A549 treated with DMSO at 1 μM for 4 hours (cell line): Measurements from ENCODE around the gene INSYN2B. TPM values are rescaled to one million over a fixed set of nuclear protein-coding genes. Genes with fewer than 3 reads are reported as not detected.

ENCODE experiments used
- total RNA-seq: library from RNA; stranded (reverse); fragments of 200-300 nt; extraction: Qiagen RNA extraction; gene quantifications from 5 replicates; pipeline ENCODE4 v1.2.3, GENCODE V29; 2022; ENCODE audit warnings: low read depth

The INSYN2B gene
- 0.64 to 1.3 TPM (median 0.95 TPM) in 5 replicates for total RNA-seq

GRCh38 chr5:169980418-169981053 is at the start of gene INSYN2B:
TSS of gene INSYN2B (minus strand) at chr5:169980495. CDS start at chr5:169883898, 96,597 bp downstream.

Other genes with a start within 250 kb of the INSYN2B start
- not detected in 5 replicates for gene FOXI1, start 125.4 kb upstream of the INSYN2B start, total RNA-seq